HUES48 (cell line): ENCODE data around the gene HIC1.

Source experiments
- H3K27ac ChIP-seq: one replicate; pipeline ENCODE4 v1.7.0; 2013; ENCODE audit warnings: low read depth, low read length, inconsistent platforms
- H3K27me3 ChIP-seq: 2 replicates; pipeline ENCODE4 v1.6.1; 2013; ENCODE audit warnings: mild to moderate bottlenecking, low read length; ENCODE audit not compliant: control insufficient read depth, insufficient read depth
- H3K36me3 ChIP-seq: 2 replicates; pipeline ENCODE4 v1.6.1; 2013; ENCODE audit warnings: low read length; ENCODE audit not compliant: control insufficient read depth, insufficient read depth
- H3K4me1 ChIP-seq: 2 replicates; pipeline ENCODE4 v1.6.1; 2013; ENCODE audit warnings: mild to moderate bottlenecking, low read length; ENCODE audit not compliant: control insufficient read depth, insufficient read depth
- H3K4me3 ChIP-seq: 2 replicates; pipeline ENCODE4 v1.5.1; 2013; ENCODE audit warnings: mild to moderate bottlenecking, low read depth, low read length
- H3K9ac ChIP-seq: 2 replicates; pipeline ENCODE4 v1.6.1; 2013; ENCODE audit warnings: mild to moderate bottlenecking, low read depth, low read length, moderate library complexity
- H3K9me3 ChIP-seq: 2 replicates; pipeline ENCODE4 v1.6.1; 2013; ENCODE audit warnings: low read length; ENCODE audit not compliant: control insufficient read depth, insufficient read depth

The HIC1 gene

DNA sequence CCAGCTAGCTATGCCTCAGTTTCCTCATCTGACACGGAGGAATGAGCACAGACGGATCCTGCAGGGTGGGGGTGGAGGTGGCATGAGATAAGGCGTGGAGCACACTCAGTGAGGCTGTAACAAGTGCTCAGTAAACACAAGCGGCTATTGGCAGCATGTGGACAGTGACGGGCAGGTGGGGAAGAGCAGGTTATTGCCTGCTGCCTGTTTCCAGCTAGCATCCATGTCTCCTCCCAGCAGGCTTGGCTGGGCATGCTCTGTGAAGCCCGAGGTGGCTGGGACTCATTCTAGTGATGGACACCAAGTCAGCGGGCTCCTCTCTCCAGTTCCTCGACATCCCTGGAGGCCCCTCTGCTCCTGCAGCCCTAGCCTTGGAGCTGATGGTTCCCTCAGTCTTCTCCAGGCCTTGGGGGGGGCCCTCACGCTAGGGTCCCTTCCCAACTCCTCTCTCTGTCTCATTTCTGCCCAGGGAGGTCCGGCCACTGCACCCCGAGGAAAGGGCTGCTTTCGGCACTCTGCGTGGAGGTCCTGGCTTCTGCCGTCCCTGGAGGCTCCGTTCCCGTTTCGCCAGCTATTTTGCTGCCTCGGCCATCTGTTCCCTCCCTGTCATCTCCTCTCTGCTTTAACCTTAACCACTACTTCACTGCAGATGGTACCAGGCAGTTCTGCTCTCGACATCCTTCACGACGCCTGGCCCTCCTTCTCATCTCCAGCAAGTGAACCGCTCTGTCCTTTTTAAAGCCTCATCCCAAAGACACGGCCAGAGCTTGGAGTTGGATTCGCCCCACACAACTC is 36.0 kb upstream of the HIC1 start:
- no peak overlapping the region for H3K9ac ChIP-seq
- H3K9me3 ChIP-seq, result no peaks in the 10 kb centered on the region
- peaks cover 82% of the 10 kb centered on the region for H3K27me3 ChIP-seq
- H3K27ac ChIP-seq, result no peak overlapping the region
- H3K4me3 ChIP-seq, result no peak overlapping the region
- H3K4me1 ChIP-seq, result peaks cover 5% of the 10 kb centered on the region; the same call in 1 of the 2 replicates
- H3K36me3 ChIP-seq, result no peaks in the 10 kb centered on the region

DNA sequence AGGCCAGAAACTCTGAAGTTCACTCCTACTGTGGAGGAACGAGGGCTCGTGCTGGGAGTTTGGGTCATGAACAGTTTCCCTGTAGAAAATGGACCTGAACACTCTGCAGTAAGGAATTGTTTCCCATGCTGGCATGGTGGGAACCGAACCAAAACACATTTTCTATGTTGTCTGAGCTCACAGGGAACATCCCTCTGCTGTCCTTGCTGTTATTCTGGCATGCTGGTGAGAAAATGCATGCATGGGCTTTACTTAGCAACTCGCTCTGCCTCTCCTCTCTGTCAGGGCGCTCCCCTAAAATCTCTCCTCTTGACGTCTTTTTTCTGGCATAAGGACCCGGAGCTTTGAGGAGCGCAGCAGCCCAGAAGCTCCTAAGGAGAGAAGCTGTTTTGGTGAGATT is 35.2 kb upstream of the HIC1 start:
- no peak overlapping the region for H3K9ac ChIP-seq
- no peak overlapping the region for H3K27ac ChIP-seq
- peaks cover 7% of the 10 kb centered on the region; the same call in 1 of the 2 replicates for H3K4me1 ChIP-seq
- H3K4me3 ChIP-seq, result no peak overlapping the region
- H3K9me3 ChIP-seq, result no peaks in the 10 kb centered on the region
- H3K36me3 ChIP-seq, result no peaks in the 10 kb centered on the region
- peaks cover 90% of the 10 kb centered on the region for H3K27me3 ChIP-seq

DNA sequence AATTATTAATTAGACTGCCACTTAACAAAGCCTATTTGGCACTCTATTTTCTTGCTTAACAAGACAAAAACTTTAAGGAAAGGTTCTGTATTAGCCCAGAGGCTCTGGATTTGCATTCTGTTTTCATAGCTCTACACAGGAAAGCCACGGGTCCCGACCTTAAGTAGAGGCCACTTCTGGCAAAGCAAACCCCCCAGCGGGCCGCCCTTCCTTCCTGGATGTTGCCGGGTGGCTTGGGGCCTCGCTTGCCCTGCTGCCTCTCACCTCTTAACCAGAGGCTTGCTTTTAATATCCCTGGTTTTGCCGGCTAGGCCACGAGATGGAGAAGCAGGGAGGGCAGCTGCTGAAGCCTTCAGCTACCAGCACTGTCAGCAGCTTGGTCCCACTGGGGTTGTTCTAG is 34.2 kb upstream of the HIC1 start:
- H3K4me1 ChIP-seq, result peaks cover 7% of the 10 kb centered on the region; the same call in 1 of the 2 replicates
- peaks cover 92% of the 10 kb centered on the region for H3K27me3 ChIP-seq
- H3K9me3 ChIP-seq, result no peaks in the 10 kb centered on the region
- H3K27ac ChIP-seq, result no peak overlapping the region
- H3K36me3 ChIP-seq, result no peaks in the 10 kb centered on the region
- H3K4me3 ChIP-seq, result no peak overlapping the region
- H3K9ac ChIP-seq, result no peak overlapping the region

DNA sequence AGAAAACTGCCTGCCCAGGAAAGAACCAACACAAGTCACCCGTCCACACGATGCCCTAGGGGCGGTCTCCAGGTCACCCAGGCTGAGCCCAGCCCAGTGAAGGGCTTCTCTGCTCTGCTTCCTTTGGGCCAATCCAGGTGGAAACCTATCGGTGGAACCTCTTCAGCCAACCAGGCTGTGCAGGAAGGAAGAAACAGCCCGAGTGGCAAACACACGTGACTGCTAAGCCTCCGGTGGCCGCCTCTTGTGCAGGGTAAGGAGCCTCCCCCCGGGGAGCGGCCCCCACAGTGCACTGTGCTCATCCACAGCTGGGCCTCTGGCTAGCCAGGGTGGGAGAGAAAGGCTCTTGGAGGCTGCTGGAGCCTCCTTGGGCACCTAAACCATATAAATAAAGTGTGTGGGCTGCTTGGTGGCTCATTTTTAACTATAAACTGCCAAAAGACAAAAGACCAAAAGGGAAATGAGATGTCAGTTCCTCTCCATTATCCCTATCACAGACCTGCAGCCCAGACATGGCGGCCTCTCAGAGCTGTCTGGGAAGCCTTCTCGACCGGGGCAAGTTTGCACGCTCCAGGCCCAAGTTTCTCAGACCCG is 32.2 kb upstream of the HIC1 start:
- Histone ChIP-seq H3K27ac (no peak overlapping the region), H3K27me3 (peaks cover 95% of the 10 kb centered on the region), H3K9ac (no peak overlapping the region), H3K4me3 (no peak overlapping the region), H3K36me3 (no peaks in the 10 kb centered on the region), H3K9me3 (no peaks in the 10 kb centered on the region; the same call in 1 of the 2 replicates), H3K4me1 (peaks cover 4% of the 10 kb centered on the region; the same call in 1 of the 2 replicates)

DNA sequence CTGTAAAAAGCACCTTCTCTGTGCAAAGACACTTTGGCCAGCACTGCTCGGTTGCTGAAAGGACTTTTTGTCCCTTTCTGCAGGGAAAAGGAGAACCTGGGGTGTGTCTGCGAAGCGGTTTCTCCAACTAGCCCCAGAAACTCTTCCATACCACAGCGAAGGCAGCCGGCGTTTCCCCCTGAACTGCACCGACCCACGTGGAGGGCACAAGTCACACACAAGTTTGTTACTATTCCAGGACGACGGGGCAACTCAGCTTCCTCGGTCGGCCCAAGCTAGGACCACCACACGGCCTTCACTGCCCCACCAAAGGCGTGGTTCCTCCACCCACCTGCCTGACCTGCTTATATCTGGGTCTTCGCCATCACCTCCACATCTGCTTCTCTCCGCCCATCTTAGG is 31.6 kb upstream of the HIC1 start:
- H3K4me3 ChIP-seq, result no peak overlapping the region
- no peak overlapping the region for H3K9ac ChIP-seq
- H3K9me3 ChIP-seq, result no peaks in the 10 kb centered on the region; the same call in 1 of the 2 replicates
- H3K36me3 ChIP-seq, result no peaks in the 10 kb centered on the region
- H3K27me3 ChIP-seq, result peaks cover 95% of the 10 kb centered on the region
- no peak overlapping the region for H3K27ac ChIP-seq
- peaks cover 4% of the 10 kb centered on the region; the same call in 1 of the 2 replicates for H3K4me1 ChIP-seq

DNA sequence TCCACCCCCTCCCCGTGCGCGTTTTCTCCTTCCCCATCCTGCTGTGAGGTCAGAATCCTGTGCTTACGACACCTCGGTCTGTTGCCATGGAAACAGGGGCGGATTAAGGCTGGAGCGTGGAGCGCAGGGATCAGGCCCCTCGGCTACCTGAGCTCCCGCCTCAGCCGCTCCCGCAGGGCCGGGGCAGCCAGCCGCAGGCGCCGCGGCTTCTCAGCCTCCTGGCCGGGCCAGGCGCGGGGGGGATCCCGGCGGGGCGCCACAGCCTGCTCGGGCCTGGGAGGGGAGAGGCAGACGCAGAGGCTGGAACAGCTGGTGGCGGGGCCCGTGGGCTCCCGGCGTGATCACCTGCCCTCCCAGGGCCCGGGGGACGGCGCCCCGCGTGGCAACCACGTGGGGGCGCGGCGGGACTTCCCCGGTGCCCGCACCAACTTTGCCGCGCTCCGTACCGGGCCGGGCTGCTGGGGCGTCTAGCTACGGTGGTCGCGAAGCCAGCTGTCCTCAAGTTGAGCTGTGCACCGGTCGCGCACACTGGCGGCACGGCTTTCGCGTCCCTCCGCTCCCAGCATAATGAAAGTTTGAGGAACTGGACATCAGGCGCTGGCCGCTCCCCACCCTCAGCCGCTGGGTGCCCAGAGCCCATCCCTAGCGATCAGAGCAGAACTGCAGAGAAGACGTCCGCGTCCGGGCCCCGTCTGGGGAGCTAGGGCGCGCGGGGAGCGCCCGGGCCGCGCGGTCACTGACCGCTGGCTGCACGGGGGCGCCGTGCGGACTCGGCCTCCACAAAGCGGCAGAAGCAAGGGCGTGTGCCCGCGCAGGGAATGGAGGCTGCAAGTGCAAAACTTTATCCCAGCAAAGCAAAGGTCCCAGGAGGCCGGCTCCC is 31.0 kb upstream of the HIC1 start:
- Histone ChIP-seq H3K9ac (no peak overlapping the region), H3K4me3 (peak overlapping the region; percentile 48; the same call in 1 of the 2 replicates), H3K4me1 (peaks cover 4% of the 10 kb centered on the region; the same call in 1 of the 2 replicates), H3K27ac (no peak overlapping the region), H3K27me3 (peaks cover 95% of the 10 kb centered on the region), H3K9me3 (no peaks in the 10 kb centered on the region; the same call in 1 of the 2 replicates), H3K36me3 (no peaks in the 10 kb centered on the region)

DNA sequence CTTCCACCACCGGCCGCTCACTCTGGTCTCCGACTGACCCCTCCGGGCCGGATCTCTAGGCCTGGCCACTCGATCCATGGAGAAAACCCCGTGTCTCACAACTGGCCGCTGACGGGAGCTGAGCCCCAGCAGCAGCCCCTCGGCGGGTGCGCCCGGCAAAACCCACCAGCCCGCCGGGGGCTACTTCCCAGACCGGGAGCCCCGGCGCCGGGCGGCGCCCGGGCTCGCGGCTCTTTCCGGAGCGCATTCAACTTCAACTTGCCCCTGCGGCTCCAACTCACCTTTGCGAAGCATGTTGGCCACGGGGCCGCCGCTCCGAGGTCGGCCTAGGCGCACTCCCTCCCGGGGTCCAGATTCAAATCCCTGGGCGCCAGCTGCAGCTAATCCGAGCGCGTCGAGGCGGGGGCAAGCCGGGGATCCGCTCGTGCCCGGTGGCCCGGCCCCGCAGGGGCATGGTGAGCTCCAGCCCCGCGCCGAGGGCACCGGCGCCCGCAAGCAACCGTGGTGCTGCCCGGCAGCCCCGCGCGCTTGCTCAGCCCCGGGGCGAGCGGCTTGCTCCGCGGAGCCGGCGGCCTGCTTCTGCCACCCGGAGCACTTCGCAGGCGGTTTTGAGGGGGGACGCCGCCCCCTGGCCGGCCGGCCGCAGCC is 30.2 kb upstream of the HIC1 start:
- Histone ChIP-seq H3K4me3 (peak overlapping the region; percentile 48; the same call in 1 of the 2 replicates), H3K36me3 (no peaks in the 10 kb centered on the region), H3K9ac (no peak overlapping the region), H3K27ac (no peak overlapping the region), H3K27me3 (peaks cover 95% of the 10 kb centered on the region), H3K9me3 (no peaks in the 10 kb centered on the region; the same call in 1 of the 2 replicates), H3K4me1 (peaks cover 4% of the 10 kb centered on the region; the same call in 1 of the 2 replicates)

DNA sequence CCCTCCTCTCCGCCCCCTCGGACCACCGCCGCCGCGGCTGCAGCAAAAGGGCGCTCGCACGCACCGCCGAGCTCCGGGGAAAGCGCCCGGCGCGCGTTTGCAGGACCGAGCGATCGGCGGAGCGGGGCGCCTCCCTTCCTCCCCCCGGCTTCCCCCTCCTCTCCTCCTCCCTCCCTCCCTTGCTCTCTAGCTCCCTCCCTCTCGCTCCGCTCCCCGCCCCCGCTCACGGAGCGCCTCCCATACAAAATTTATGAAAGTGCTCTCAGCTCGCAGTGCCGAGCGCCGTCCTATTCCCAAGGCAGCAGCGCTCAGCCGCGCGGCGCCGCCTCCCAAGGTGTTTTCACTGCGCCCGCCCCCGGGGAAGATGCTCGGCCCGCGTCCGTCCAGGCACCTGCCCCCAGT is 29.7 kb upstream of the HIC1 start, which contains the start of gene RTN4RL1:
RTN4RL1 (minus strand) TSS at position 115 of the 402 bp plus-strand sequence. CDS start 469 bp downstream, outside the sequence.
- Histone ChIP-seq H3K27ac (no peak within 1 kb of the TSS), H3K36me3 (no peaks in the 10 kb centered on the region), H3K4me1 (peaks cover 4% of the 10 kb centered on the region; the same call in 1 of the 2 replicates), H3K27me3 (peaks cover 92% of the 10 kb centered on the region), H3K9ac (no peak within 1 kb of the TSS), H3K4me3 (peak within 1 kb of the TSS; percentile 48; the same call in 1 of the 2 replicates), H3K9me3 (no peaks in the 10 kb centered on the region; the same call in 1 of the 2 replicates)

DNA sequence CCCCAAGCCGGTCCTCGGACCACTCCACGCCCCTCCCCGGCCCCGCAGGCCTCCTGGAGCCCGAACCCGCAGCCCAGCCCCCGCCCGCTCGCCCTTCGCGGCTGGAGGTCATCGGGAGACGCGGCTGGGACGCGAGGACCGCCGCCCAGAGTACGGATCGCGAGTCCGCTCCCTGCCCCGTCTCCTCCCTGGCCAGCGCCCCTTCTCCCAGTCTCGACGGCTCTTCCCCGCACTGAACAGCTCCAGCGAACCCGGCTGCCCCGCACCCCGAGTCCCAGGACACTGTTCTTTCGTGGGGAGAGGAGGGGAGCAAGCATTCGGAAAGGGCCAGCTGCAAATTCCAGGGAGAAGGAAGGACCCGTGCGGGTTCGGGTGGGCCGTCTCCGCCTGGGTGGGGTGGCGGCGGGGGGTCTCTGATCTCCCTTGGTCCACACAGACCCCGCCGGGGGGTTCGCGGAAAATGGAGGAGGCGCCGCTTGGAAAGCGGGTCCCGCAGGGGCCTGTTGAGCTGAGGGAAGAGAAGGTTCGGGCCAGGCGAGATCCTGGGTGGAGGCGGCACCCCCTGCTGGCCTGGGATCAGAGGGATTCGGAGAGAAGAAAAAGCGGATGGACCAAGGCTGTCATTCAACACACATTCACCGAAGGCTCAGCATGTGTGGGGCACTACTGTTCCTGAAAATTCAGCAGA is 29.1 kb upstream of the HIC1 start:
- no peaks in the 10 kb centered on the region for H3K36me3 ChIP-seq
- H3K4me1 ChIP-seq, result peaks cover 5% of the 10 kb centered on the region
- H3K27ac ChIP-seq, result no peak overlapping the region
- no peaks in the 10 kb centered on the region; the same call in 1 of the 2 replicates for H3K9me3 ChIP-seq
- peaks cover 86% of the 10 kb centered on the region for H3K27me3 ChIP-seq
- H3K4me3 ChIP-seq, result peak overlapping the region; percentile 48; the same call in 1 of the 2 replicates
- no peak overlapping the region for H3K9ac ChIP-seq
